ENCODE results near the gene HINFP. TPM values are rescaled to one million over a fixed set of nuclear protein-coding genes. Genes with fewer than 3 reads are reported as not detected.
A peak's percentile ranks its signal among the peaks of the same experiment; 100 is the strongest.

The HINFP gene
- total and polyA plus RNA-seq, 9 of the 15 experiments (the other 6 are each of a cell fraction or from before 2014, with no cell fraction given): 13.8 to 34.1 (median 22.5) TPM

GRCh38 chr11:119087747-119088241, 33.6 kb upstream of the HINFP start (continued):
- TF ChIP-seq POLR2AphosphoS2 (IDR thresholded peaks at IDR 0.05; ENCODE audit: low read length) (no peak; the same call in 1 of the 2 replicates), ZFPM2 (CRISPR knock-in tag; IDR thresholded peaks at IDR 0.05) (no peak), MEF2A (IDR thresholded peaks at IDR 0.05; ENCODE audit: control insufficient read depth, low read depth, low read length) (no peak; the same call in 1 of the 2 replicates), SNIP1 (IDR thresholded peaks at IDR 0.05; ENCODE audit: low read depth) (no peak), TFAM (CRISPR knock-in tag; conservative IDR thresholded peaks at IDR 0.05) (no peak), USF1 (CRISPR knock-in tag; IDR thresholded peaks at IDR 0.05) (no peak), ZNF512 (tag; IDR thresholded peaks at IDR 0.05) (no peak), NR2C1 (IDR thresholded peaks at IDR 0.05) (0 out of 2 replicates have a peak, but pooled peaks have one; percentile 47), NR2C1 (tag; IDR thresholded peaks at IDR 0.05) (peak; percentile 60), ATF6 (CRISPR knock-in tag; IDR thresholded peaks at IDR 0.05) (no peak), NRF1 (conservative IDR thresholded peaks at IDR 0.05 in 1 of 2, IDR thresholded peaks at IDR 0.05 in 1 of 2) (no peak), ZBTB49 (CRISPR knock-in tag; IDR thresholded peaks at IDR 0.05; ENCODE audit: borderline replicate concordance) (no peak), SFPQ (IDR thresholded peaks at IDR 0.05; ENCODE audit: low read depth, low read length) (no peak), PREB (CRISPR knock-in tag; IDR thresholded peaks at IDR 0.05) (no peak), ELF4 (CRISPR knock-in tag; IDR thresholded peaks at IDR 0.05) (no peak), ZBTB5 (IDR thresholded peaks at IDR 0.05) (no peak)
